Astrocyte of the cerebellum (primary cell): ENCODE measurements around the gene DNAAF1.

Source experiments
- DNase-seq: peaks from one replicate; pipeline ENCODE4 v3.0.0-alpha.2; 2011; ENCODE audit warnings: low read depth
- H3K4me3 ChIP-seq: 2 replicates; pipeline ENCODE4 v1.5.1; 2011; ENCODE audit warnings: mild to moderate bottlenecking, low read depth, low read length, moderate library complexity
- in situ Hi-C: cut with HindIII; loops from 2 replicates; pipeline ENCODE4 v1.10.0; 2017; ENCODE audit warnings: low sequenced_read_pairs
- TF ChIP-seq, protein P1 (sequence below): IDR thresholded peaks from 2 replicates; pipeline ENCODE4 v1.5.1; 2012; ENCODE audit warnings: low read length, low read depth, moderate library complexity, mild to moderate bottlenecking; ENCODE audit errors: missing control alignments

DNAAF1 gene

DNA sequence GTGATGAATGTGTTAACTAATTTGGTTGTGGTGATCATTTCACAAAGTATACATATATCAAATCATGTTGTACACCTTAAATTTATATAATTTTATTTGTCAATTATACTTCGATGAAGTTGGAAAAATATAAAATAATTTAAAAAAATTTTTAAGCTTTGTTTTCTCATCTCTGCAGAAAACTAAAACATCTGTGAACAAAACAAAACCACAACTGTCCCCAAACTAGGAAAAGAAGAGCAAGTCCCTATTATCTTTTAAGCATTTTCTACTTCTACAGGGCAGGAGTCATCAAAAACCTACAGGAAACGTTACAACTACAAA, 6.6 kb upstream of the DNAAF1 start:
- no peak for DNase-seq
- TF ChIP-seq, protein P1, sequence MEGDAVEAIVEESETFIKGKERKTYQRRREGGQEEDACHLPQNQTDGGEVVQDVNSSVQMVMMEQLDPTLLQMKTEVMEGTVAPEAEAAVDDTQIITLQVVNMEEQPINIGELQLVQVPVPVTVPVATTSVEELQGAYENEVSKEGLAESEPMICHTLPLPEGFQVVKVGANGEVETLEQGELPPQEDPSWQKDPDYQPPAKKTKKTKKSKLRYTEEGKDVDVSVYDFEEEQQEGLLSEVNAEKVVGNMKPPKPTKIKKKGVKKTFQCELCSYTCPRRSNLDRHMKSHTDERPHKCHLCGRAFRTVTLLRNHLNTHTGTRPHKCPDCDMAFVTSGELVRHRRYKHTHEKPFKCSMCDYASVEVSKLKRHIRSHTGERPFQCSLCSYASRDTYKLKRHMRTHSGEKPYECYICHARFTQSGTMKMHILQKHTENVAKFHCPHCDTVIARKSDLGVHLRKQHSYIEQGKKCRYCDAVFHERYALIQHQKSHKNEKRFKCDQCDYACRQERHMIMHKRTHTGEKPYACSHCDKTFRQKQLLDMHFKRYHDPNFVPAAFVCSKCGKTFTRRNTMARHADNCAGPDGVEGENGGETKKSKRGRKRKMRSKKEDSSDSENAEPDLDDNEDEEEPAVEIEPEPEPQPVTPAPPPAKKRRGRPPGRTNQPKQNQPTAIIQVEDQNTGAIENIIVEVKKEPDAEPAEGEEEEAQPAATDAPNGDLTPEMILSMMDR = no peak
- H3K4me3 ChIP-seq = no peak overlapping the region
- in situ Hi-C loops = loop anchor here (5.0 kb wide), 3 partner anchors 51 to 99 kb away; partner anchors contain the start of gene ADAD2

DNA sequence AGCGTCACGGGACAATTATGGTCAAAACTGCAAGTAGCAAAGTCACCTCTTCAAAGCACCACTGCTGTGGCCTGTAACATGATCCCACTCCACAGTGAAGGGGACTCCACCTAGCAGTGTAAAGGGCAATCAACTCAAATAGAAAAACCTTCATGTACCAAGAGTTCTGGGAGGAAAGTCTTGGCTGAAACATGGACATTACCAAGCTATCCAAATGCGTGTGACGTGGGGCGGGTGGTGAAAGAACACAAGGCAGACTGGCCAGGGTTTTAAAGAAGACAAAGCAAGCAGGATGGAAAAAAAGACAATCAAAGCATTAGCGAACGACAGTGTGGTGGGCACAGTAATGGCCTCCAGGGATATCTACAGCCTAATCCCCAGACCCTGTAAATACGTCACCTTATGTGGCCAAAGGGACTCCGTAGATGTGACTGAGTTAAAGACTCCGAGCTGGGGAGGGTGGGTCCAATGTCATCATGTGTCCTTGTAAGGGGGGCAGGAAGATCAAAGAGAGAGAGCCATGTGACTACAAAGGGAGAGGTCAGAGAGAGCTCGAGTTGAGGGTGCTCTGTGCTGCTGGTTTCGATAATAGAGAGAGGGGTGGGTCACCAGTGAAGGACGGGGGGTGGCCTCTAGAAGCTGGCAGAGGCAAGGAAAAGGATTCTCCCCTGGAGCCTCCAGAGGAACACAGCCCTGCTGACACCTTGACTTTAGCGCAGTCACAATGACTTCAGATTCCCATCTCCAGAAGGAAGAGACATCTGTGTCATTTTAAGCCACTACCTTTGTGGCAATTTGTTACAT, 6.1 kb upstream of the DNAAF1 start:
- peak; percentile 26 for DNase-seq
- in situ Hi-C loops = loop anchor here (5.0 kb wide), 3 partner anchors 52 to 98 kb away; partner anchors contain the start of gene ADAD2
- H3K4me3 ChIP-seq = no peak overlapping the region
- TF ChIP-seq, protein P1 = no peak

GRCh38 chr16:84139628-84140258, 5.4 kb upstream of the DNAAF1 start:
- H3K4me3 ChIP-seq = no peak overlapping the region
- TF ChIP-seq, protein P1 = no peak
- in situ Hi-C loops = loop anchor here (5.0 kb wide), 3 partner anchors 52 to 98 kb away; partner anchors contain the start of gene ADAD2
- no peak for DNase-seq

DNA sequence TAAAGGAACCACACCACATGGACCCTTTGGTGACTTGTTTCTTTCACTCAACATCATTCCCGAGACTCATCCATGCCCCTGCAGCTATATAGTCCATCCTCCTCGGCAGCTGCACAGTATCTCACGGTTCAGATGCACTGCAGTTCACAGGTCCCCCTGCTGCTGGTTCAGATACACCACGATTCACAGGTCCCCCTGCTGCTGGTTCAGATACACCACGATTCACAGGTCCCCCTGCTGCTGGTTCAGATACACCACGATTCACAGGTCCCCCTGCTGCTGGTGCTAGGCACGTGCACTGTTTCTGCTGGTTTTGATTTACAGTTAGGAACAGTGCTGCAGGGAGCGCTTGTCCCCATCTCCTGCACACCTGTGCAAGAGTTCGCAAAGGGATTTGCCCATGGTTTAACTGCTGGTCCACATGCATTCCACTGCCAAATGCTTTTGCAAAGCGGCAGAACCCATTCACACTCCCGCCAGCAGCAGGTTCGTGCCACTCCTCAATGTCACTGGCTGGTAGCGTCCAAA, 3.9 kb upstream of the DNAAF1 start:
- no peak overlapping the region for H3K4me3 ChIP-seq
- TF ChIP-seq, protein P1 = no peak
- in situ Hi-C loops = no loop called here
- DNase-seq = no peak

DNA sequence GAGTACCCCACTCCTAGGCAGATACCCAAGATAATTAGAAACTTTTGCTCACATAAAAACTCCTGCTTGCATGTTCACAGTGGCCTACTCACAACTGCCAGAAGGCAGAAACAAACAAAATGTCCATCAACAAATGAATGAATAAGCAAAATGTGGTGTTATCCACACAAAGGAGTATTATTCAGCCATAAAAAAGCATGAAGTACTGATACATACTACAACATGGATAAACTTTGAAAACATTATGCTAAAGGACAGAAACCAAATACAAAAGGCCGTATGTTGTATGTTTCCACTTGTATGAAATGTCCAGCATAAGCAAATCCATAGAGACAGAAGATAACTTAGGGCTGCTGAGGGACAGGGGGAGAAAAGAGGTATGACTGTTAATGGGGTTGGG, 2.0 kb upstream of the DNAAF1 start:
- no peak overlapping the region for H3K4me3 ChIP-seq
- TF ChIP-seq, protein P1 = no peak
- DNase-seq = no peak
- in situ Hi-C loops = no loop called here

DNA sequence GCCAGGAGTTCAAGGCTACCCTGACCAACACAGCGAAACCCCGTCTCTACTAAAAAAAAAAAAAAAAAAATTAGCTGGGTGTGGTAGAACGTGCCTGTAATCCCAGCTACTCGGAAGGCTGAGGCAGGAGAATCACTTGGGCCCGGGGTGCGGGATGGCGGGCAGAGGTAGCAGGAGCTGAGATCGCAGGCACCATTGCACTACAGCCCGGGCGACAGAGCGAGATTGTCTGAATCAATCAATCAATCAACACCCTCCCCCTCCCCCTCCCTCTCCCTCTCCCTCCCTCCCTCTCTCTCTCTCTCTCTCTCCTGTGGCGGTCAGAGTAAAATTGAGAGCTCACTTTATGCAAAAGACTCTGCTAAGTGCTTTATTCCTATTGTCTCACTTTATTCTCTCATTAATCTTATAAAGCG, 1.3 kb upstream of the DNAAF1 start:
- TF ChIP-seq, protein P1 = no peak
- H3K4me3 ChIP-seq = peak overlapping the region; percentile 81
- in situ Hi-C loops = no loop called here
- no peak for DNase-seq
